Hematopoietic multipotent progenitor cell treated with erythropoietin and hydrocortisone succinate and interleukin-3 and kit ligand, for 6 days (in vitro differentiated cells): ENCODE data around the gene MAPK14.
"Not testable (repeated sequence)": the region's sequence is repeated elsewhere in the genome, so short reads cannot be mapped to it uniquely, and the experiment has no call there.

Experiments used
- DNase-seq: peaks from one replicate; pipeline ENCODE4 v3.0.0-alpha.2; 2015

Gene MAPK14

DNA sequence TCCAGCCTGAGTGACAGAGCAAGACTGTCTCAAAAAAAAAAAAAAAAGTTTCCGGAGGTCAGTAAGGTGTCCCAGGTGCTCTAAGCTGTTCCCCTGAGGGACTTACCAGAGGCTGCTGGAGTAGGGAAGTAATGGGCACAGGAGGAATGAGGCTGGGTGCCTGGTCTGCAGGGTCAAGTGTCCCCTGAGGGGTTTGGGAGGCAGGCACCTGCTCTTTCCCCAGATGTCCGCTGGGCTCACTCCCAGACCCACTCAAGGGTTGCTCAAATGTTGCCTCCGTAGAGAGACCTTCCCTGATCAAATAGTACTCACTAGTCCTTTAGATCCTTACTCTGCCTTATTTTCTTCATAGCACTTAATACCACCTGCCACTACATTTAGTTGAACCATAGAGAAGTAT is 97.3 kb downstream of the MAPK14 start:
- DNase-seq: no peak

DNA sequence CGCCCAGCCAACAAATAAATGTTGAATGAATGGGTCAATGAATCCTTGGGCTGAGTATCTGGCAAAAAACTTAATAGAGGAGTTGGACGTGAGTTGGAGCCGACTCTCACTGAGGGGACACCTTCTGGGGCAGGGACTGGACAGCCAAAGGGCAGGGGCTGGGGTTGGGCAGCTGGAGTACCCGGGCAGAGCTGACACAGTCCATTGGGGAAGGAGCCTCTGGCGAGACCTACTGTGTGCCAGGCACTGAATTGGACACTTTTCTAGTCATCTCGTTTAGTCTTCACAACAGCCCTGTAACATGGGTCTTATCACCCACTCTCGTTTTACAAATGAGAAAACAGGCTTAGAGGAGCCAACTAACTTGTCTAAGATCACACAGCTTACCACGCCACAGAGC is 98.0 kb downstream of the MAPK14 start:
- no peak for DNase-seq

DNA sequence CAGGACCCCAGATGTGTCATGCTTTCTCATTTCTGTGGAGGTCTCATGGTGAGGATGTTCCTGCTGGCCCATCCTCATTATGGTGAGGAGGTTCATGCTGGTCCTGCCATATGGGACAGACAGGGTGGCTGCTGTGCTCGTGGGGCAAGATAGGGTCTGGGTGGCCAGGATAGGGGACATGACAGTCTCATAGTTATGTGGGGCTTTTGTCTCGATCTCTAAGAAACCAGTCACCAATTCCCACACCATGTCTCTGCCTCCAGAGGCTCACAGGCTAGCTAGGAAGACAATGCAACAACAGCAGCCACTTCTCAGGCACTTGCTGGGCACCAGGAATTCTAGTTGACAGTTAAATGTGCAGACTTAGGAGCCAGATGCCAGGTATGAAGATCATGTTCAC is 98.5 kb downstream of the MAPK14 start:
- no peak for DNase-seq

DNA sequence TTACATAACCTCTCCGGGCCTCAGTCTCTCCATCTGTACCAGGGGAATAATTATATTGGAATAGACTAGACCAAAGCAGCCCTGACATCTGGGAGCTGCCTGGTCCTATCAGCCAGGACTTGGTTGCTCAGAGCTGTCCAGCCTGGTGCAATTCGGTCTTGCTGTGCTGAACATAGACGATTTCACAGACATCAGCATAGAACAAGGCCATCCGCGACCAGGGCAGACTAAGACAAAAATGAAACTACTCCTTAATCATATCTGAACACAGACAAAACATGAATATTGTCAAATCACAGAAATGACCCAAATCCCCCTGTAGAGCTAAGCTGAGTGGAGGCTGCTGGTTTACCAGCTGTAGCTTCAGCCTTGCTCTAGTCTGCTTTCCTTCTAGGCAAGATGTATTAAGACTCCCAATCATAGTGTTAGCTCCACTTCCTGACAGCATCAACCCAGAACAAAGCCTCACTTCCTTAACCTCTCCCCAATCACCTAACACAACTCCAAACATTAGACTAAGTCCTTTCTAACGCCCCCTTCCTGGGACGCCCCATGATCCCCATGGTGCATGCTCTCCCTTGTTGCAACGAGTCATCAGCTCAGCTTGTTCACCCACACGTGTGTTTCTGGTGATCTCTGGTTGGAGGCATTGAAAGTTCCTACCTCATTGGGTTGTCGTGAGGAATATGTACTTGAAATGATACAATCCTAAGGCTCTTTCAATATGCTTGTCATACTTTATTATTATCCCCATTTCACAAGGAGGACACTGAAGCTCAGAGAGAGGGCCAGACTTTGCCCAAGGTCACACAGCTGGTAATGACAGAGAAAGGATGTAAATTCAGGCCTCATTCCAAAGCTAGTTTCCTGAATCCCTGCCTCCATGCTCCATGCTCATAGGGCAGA is 99.2 kb downstream of the MAPK14 start:
- DNase-seq: peak; percentile 14

DNA sequence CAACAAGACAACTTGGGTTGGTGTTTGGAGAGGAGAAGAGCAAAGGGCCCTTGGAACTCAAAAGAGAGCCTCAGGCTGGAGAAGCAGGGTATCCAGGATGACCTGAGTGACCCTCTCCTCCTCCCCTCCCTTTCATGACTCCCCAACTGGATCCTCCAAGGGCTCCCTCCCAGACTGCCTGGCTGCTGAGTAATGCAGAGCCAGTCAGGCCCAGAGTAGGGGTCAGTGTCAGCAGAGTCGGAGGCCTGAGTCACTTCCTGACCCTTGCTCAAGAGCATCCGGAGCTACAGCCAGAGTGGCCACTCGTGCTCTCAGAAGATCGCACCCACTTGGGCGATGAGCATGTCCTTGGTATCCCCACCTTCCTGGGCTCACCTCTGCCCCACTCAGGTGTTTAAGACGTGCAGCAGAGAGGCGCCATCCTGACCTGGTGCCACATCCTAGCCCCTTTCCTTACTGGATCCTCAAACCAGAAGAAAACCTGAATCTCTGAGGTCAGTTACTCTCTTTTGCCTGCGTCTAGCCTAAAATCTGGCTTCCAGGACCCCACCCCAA is 99.9 kb downstream of the MAPK14 start:
- DNase-seq: no peak

DNA sequence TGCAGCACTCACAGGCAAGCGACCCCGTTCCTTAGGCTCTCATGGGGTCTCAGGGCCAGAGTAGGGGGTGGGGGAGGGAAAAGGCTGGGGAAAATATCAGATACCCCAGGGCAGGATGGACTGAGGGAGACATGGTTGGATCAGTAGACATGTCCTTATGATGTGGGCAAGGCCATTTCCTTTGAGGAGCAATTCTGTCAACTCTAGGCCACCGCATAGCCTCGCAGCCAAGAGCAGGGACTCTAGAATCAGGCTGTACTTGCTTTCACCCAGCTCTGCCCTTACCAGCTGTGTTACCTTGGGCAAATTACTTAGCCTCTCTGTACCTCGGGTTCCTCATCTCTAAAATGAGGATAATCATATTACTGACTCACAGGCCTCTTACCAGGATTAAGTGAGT is 100.5 kb downstream of the MAPK14 start:
- DNase-seq: no peak

DNA sequence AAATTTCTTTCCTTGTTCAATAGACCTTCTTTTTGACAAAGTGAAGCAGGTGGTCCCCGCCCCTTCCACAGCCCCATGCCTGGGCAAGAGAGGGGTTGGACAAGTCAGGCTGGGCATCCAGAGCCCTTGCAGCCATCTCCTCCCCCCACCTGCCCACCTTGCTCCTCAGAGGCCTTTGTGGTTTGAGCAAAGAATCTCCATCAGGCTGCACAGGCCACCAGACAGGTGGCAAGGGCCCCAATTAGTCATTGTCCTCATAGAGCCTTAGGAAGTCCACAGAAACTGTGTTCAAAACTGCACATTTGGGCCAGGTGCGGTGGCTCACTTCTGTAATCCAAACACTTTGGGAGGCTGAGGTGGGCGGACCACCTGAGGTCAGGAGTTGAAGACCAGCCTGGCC is 101.2 kb downstream of the MAPK14 start:
- no peak for DNase-seq

DNA sequence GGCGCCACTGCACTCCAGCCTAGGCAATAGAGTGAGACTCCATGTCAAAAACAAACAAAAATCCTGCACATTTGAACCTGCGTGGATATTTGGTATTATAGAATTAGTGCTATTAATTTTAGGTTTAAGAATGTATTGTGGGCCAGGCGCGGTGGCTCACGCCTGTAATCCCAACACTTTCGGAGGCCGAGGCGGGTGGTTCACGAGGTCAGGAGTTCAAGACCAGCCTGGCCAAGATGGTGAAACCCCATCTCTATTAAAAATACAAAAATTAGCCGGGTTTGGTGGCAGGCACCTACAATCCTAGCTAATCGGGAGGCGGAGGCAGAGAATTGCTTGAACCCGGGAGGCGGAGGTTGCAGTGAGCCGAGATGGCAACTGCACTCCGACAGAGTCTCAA is 101.7 kb downstream of the MAPK14 start:
- not testable (repeated sequence) for DNase-seq

DNA sequence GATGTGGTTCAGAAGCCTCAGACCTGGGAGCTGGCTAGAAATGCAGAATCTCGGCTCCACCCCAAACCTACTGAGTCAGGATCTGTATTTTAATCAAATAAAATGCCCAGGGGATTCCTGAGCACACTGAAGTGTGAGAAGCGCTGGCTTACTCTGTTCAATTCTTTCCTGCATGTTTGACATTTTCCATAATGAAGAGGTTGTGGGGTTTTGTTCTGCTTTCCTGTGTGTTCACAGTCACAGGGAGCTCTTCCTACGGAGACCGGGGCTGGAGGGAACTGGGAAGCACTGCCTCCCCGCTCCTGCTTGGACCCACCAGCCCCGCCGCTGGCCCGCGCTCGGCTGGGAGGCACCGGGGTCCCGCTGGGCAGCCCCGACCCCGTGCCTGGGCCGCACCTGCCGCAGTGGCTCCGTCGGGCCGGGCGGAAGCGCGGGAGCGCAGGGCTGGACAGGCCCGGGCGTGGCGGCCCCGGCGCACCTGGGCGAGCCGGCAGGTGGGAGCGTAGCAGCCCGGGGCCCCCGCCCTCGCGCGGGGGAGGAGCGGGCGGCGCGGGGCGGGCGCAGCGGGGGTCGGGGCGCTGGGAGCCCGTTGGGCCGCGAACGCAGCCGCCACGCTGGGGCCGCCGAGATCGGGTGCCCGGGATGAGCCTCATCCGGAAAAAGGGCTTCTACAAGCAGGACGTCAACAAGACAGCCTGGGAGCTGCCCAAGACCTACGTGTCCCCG is 102.5 kb downstream of the MAPK14 start, which contains the start of gene MAPK13:
Gene MAPK13 (plus strand): TSS at position 573 of the 726 bp plus-strand sequence. CDS start 70 bp downstream, at position 643.
- peak; percentile 20 for DNase-seq

DNA sequence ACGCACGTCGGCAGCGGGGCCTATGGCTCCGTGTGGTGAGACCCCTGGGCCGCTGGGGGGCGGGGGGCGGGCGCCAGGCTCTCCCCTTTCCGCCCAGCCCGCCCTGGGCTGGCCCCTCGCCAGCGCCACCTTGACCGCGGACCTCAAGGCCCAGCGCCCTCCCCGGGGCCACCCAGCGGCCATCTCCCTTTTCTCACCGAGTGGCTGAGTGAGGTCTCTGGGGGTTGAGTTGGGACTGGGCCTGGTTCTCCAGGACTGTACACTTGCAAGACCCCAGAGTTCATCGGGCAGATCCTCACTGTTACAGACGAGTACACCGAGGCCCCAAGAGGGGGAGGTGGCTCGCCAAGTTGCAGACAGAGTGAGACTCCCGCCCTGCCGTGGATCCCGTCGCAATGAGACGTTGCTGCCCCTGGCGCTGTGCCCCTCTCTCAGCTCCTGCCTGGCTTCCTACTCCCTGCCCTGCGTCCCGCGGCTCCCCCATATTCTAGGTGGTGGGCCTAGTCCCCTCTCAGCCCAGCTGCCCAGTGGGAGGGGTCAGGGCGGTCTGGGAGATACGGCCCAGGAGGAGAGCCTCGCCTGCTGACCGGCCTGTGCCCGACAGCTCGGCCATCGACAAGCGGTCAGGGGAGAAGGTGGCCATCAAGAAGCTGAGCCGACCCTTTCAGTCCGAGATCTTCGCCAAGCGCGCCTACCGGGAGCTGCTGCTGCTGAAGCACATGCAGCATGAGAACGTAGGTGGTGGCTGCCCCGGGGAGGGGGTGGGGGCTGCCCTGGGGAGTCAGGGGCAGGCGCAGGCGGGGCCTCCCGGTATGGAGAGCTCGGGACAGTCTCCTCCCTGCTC is 103.3 kb downstream of the MAPK14 start:
- peak; percentile 16 for DNase-seq

DNA sequence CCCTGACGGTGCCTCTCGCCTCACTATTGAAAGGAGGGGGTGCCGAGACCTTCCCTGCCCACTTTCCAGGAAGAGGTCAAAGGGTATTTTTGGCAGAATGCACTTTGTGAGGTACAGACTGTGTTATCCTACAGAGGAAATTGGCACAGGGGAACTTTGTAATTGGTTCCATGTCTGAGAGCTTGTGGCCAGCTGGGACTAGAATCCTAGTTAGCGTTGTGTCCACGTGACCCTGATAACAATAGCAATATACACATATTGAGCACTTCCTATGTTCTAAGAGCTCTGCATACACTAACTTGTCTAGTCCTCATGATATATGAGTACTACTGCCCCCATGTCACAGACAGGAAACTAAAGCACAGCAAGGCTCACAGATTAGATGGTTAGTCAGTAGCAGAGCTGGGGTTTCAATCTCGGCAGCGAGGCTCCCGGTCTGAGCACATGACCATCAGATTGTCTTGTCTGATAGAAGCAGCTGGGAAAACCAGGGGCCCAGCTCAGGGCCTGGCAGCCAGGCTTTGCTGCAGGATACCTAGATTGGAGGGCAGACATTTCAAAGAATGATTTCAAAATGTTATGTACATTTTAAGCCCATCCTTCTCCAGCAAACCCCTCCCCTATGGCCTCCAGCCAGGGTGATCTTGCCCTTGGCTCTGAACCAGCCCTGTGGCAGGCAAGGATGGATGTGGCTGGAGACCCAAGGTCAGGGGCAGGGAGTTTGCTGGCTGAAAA is 104.1 kb downstream of the MAPK14 start:
- peak; percentile 78 for DNase-seq

DNA sequence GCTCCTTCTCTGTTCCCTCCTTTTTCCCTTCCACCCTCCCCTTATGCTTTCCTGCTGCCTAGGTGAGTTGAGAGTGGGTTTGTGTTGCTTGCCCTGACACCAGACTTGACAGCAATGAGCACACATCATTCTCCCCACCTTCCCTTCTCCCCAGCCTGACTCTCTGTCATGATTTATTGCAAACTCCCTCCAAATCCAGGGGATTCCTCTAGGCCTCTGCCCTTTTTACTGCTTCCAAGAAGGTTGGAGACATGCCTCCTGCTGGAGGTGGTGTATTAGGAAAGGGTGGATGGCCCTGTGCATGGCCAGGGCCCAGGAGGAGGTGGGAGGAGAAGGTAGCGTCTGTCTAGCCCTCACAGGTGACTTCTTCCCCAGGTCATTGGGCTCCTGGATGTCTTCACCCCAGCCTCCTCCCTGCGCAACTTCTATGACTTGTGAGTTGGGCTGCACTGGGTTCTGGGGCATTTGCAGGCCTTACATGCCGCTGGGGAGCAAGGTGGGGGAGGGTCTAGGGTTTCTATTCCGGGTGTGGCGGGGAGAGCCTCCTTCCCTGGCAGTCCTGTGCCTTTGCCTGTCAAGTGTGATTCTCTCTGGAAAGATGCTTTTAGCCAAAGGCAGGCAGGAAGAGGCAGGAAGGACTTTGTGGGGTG is 104.8 kb downstream of the MAPK14 start:
- DNase-seq: no peak

DNA sequence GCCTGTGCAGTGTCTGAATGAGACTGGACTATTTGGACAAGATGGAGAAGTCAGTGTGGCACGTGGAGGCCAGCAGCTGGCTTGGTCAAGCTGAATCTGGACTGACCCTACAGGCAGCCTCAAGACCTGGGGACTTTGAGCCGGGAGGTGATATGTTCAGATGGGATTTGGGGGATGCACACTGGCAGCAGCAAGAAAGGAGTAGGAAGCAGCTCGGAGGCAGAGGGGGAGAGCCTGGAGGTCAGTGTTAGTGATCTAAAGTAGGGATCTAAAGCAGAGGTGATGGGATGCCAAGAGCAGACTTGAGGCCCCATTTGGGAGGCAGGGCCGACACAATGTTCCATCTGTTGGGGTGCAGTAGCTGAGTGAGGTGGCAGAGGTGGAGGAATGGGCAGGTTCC is 105.5 kb downstream of the MAPK14 start:
- no peak for DNase-seq

DNA sequence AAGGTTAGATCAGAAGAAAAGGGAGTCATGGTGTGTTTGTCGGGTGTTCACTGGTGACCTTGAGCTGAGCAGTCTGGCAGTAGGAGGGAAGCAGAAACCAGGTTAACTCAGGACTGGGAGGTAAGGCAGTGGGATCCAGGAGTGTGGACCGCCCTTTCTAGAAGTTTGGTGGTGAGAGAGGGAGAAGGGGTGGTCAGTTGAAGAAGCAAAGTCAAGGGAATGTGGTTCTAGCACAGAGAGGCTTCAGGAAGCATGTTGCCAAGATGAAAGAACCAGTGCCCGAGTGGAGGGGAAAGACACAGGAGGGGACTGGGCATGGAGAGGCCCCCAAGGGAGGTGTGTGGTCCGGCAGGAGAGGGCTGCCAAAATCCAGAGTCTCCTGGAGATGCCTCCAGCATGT is 106.3 kb downstream of the MAPK14 start:
- no peak for DNase-seq

DNA sequence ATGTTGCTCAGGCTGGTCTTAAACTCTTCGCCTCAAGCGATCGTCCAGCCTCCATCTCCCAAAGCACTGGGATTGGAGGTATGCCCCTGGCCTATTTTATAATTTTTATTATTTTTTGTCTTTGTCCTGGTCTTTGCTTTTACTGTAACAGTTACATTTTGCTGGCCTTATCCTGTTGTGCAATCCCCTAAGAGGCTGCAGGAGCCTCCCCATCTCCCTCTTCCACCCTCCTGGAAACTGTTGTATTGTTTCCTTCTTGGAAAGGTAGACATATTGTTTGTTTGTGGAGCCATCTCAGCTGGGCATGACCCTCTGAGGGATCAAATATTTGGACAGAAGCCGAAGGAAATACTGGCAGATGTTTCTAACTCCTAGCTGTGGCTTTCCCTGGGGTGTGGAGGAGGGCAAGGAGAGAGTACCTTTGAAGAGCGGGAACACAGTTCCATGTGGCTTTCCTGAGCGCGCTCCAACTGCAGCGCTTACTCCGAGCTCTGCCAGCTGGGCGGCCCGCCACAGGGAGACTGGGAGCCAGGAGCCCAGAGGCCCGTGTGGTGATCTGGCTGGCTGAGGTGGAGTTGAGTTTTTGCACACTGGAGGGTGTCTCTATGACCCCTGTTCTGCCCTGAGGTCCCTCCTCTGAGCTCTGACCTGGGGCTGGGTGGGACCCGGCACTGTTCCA is 107.6 kb downstream of the MAPK14 start:
- no peak for DNase-seq

DNA sequence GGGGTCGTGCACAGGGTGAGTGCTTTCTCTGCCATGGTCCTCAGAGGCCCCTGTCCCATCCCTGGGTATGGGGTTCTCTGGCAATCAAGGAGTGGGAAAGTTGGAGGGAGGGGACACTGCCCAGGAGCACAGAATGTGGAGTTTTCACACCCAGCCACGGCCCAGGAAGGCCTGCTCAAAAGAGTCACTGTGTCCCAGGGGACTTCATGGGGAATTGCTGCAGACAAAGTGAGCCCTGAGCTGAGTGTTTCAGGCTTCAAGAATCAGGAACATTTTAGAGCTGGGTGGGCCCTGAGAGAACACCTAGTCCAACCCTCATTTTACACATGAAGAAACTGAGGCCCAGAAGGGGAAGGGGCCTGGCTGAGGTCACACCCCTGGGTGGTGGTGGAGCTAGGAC is 108.4 kb downstream of the MAPK14 start:
- DNase-seq: no peak

DNA sequence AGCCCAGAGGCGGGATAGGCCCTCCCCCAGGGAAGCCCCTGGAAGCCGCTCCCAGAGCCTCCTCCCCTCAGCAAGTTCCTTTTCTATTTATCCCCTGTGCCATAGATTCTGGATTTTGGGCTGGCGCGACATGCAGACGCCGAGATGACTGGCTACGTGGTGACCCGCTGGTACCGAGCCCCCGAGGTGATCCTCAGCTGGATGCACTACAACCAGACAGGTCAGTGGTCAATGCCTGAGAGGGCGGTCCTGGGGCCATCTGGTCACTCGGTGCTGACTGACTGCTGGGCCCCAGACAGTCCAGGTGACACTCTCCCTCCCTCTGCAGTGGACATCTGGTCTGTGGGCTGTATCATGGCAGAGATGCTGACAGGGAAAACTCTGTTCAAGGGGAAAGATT is 108.9 kb downstream of the MAPK14 start:
- DNase-seq: no peak

DNA sequence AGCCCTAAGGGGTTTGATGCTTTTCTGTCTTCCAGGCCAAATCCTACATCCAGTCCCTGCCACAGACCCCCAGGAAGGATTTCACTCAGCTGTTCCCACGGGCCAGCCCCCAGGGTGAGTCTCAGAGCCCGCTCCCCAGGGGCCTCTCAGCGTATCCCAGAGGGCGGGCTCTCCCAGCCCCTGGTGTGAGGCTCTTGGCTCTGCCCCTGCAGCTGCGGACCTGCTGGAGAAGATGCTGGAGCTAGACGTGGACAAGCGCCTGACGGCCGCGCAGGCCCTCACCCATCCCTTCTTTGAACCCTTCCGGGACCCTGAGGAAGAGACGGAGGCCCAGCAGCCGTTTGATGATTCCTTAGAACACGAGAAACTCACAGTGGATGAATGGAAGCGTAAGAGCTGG is 111.1 kb downstream of the MAPK14 start:
- no peak for DNase-seq

DNA sequence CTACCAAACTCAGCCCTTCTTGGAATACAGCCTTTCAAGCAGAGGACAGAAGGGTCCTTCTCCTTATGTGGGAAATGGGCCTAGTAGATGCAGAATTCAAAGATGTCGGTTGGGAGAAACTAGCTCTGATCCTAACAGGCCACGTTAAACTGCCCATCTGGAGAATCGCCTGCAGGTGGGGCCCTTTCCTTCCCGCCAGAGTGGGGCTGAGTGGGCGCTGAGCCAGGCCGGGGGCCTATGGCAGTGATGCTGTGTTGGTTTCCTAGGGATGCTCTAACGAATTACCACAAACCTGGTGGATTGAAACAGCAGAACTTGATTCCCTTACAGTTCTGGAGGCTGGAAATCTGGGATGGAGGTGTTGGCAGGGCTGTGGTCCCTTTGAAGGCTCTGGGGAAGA is 111.8 kb downstream of the MAPK14 start:
- peak; percentile 58 for DNase-seq

DNA sequence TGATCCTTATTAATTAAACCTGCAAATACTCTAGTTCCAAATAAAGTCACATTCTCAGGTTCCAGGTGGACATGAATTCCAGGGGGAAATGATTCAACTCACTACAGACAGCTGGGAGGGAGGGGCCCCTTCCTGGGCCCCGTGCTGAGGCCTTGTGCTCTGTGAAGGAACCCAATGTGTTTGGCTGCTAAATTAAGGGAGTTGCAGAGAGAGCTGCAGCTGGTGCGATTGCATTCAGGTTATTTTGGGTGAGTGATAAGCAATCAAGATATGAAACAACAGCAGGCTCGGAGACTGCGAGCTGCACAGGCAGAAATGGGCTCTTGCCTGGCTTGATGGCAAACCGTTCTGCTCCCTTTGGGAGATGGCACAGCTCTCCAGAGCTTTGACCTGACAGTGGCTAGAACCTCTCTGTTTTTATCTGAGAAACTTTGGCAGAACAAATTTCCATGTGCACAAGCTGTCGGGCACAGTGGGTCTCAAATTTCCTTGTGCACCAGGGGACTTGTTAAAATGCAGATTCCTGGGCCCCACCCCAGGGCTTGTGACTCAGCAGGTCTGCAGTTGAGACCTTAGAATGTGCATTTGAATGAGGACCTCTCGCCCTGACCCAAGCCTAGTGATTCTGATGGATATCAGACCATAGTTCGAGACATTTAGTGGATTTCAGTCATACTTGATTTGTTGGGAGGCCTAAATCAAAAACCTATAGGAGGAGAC is 112.5 kb downstream of the MAPK14 start:
- DNase-seq: peak; percentile 15
